HEK293 (cell line): ENCODE measurements around the gene ARRB2.

Experiments used
- CTCF ChIA-PET: fragments of 350-600 bp; formaldehyde crosslinking; extraction: SDS; loops from one replicate; lab custom pipeline; 2021; ENCODE audit warnings: antibody characterized with exemption; lab: Yijun Ruan, JAX
- POLR2A ChIA-PET: fragments of 300-600 bp; formaldehyde crosslinking; extraction: SDS; loops from one replicate; lab custom pipeline; 2020; ENCODE audit warnings: antibody characterized with exemption, inconsistent platforms; lab: Yijun Ruan, JAX
- H3K27ac ChIP-seq: fragments of 200-500 bp; sonication (Bioruptor generic); 2 replicates; pipeline ENCODE4 v1.5.1; 2014; ENCODE audit warnings: low read depth, low read length, control low read depth, inconsistent platforms; ENCODE audit errors: extremely low read depth
- H3K36me3 ChIP-seq, 2 experiments: fragments of 200-500 bp in 1 of 2; sonication (Bioruptor generic) in 1 of 2; 1 replicate in 1 of 2; 2 replicates in 1 of 2; pipeline ENCODE4 v1.5.1; 2014 to 2017; ENCODE audit warnings: inconsistent platforms in 2 of 2, low read length in 2 of 2; ENCODE audit not compliant: control insufficient read depth in 2 of 2, insufficient read depth in 1 of 2
- H3K4me1 ChIP-seq: fragments of 200-500 bp; sonication (Bioruptor generic); 2 replicates; pipeline ENCODE4 v1.5.1; 2014; ENCODE audit warnings: mild to moderate bottlenecking, low read length, inconsistent platforms; ENCODE audit not compliant: control insufficient read depth, insufficient read depth
- H3K4me3 ChIP-seq: 2 replicates; pipeline ENCODE4 v1.5.1; 2011; ENCODE audit warnings: low read depth, mild to moderate bottlenecking, control low read depth, low read length, moderate library complexity
- H3K9me3 ChIP-seq: fragments of 200-500 bp; sonication (Bioruptor generic); 2 replicates; pipeline ENCODE4 v1.5.1; 2014; ENCODE audit warnings: low read depth, low read length, inconsistent platforms; ENCODE audit not compliant: control insufficient read depth, insufficient read depth
- PRDM1 ChIP-seq: fragments of 450-650 bp; formaldehyde crosslinking; IDR thresholded peaks from 2 replicates; pipeline ENCODE4; 2016; ENCODE audit warnings: missing biosample characterization, missing genetic modification characterization
- SALL2 ChIP-seq: fragments of 450-650 bp; formaldehyde crosslinking; IDR thresholded peaks from 2 replicates; pipeline ENCODE4 v1.5.0; 2017; ENCODE audit warnings: missing biosample characterization, mild to moderate bottlenecking, missing genetic modification characterization, borderline replicate concordance
- SCRT2 ChIP-seq: fragments of 450-650 bp; formaldehyde crosslinking; IDR thresholded peaks from 2 replicates; pipeline ENCODE4 v1.5.1; 2016; ENCODE audit warnings: missing biosample characterization, missing genetic modification characterization
- WT1 ChIP-seq: fragments of 450-650 bp; formaldehyde crosslinking; IDR thresholded peaks from 2 replicates; pipeline ENCODE4 v1.5.1; 2016; ENCODE audit warnings: missing biosample characterization, missing genetic modification characterization
- ZFP3 ChIP-seq: fragments of 450-650 bp; formaldehyde crosslinking; IDR thresholded peaks from 2 replicates; pipeline ENCODE4 v1.5.1; 2016; ENCODE audit warnings: low read depth, missing biosample characterization, missing genetic modification characterization
- ZNF133 ChIP-seq: fragments of 450-650 bp; formaldehyde crosslinking; IDR thresholded peaks from 2 replicates; pipeline ENCODE4 v1.5.1; 2016; ENCODE audit warnings: missing biosample characterization, missing genetic modification characterization
- ZNF175 ChIP-seq: fragments of 450-650 bp; formaldehyde crosslinking; IDR thresholded peaks from 2 replicates; pipeline ENCODE4 v1.5.1; 2016; ENCODE audit warnings: missing biosample characterization, missing genetic modification characterization
- ZNF354C ChIP-seq: fragments of 450-650 bp; formaldehyde crosslinking; IDR thresholded peaks from 2 replicates; pipeline ENCODE4 v1.5.1; 2016; ENCODE audit warnings: missing biosample characterization, missing genetic modification characterization, low read depth, borderline replicate concordance
- ZNF514 ChIP-seq: fragments of 450-650 bp; formaldehyde crosslinking; IDR thresholded peaks from 2 replicates; pipeline ENCODE4 v1.5.1; 2016; ENCODE audit warnings: missing biosample characterization, missing genetic modification characterization
- ZNF521 ChIP-seq: fragments of 450-650 bp; formaldehyde crosslinking; IDR thresholded peaks from 2 replicates; pipeline ENCODE4 v1.5.1; 2017; ENCODE audit warnings: missing biosample characterization, mild to moderate bottlenecking, missing genetic modification characterization
- ZNF555 ChIP-seq: fragments of 450-650 bp; formaldehyde crosslinking; conservative IDR thresholded peaks from 2 replicates; pipeline ENCODE4 v1.5.1; 2017; ENCODE audit warnings: missing biosample characterization, mild to moderate bottlenecking, missing genetic modification characterization, inconsistent platforms
- ZNF561 ChIP-seq: fragments of 450-650 bp; IDR thresholded peaks from 2 replicates; pipeline ENCODE4 v1.5.1; 2018; ENCODE audit warnings: missing biosample characterization, missing genetic modification characterization, borderline replicate concordance
- ZNF768 ChIP-seq: fragments of 450-650 bp; formaldehyde crosslinking; IDR thresholded peaks from 2 replicates; pipeline ENCODE4 v1.5.1; 2018; ENCODE audit warnings: missing biosample characterization, mild to moderate bottlenecking, missing genetic modification characterization
- ZNF791 ChIP-seq: fragments of 450-650 bp; formaldehyde crosslinking; IDR thresholded peaks from 2 replicates; pipeline ENCODE4 v1.5.1; 2016; ENCODE audit warnings: missing biosample characterization, missing genetic modification characterization
- TF ChIP-seq, protein P1 (sequence below): fragments of 450-650 bp; formaldehyde crosslinking; IDR thresholded peaks from 2 replicates; pipeline ENCODE4 v1.5.1; 2017; ENCODE audit warnings: missing biosample characterization, missing genetic modification characterization
- TF ChIP-seq, protein P2 (sequence below): fragments of 450-650 bp; formaldehyde crosslinking; IDR thresholded peaks from 2 replicates; pipeline ENCODE4 v1.5.1; 2016; ENCODE audit warnings: missing biosample characterization, missing genetic modification characterization
- TF ChIP-seq, protein P3 (sequence below): fragments of 450-650 bp; formaldehyde crosslinking; conservative IDR thresholded peaks from 2 replicates; pipeline ENCODE4 v1.5.1; 2016; ENCODE audit warnings: low read depth, missing biosample characterization, missing genetic modification characterization
- TF ChIP-seq, protein P4 (sequence below): fragments of 450-650 bp; formaldehyde crosslinking; IDR thresholded peaks from 2 replicates; pipeline ENCODE4 v1.5.1; 2016; ENCODE audit warnings: missing biosample characterization, missing genetic modification characterization
- TF ChIP-seq, protein P5 (sequence below): fragments of 450-650 bp; formaldehyde crosslinking; IDR thresholded peaks from 2 replicates; pipeline ENCODE4 v1.5.1; 2016; ENCODE audit warnings: missing biosample characterization, missing genetic modification characterization, borderline replicate concordance

The ARRB2 gene

DNA sequence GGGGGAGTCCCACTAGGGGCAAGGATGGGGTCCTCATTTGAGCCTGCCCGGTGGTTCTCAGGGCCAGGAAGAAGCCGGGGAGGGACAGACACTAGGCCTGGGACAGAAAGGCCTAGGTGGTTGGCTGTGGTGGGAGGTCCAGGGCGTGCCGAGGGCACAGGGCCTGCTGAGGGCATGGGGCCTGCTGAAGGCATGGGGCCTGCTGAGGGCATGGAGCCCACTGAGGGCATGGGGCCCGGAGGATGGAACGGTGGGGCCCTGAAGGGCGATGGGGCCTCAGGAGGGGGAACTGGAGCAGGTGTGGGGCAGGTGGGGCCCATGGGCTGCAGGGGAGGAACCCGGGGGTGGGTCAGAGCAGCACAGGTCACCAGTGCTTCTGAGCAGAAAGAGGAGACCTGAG is 37.7 kb upstream of the ARRB2 start:
- no peak for TF ChIP-seq ZNF175
- no peak for TF ChIP-seq ZNF514 (tag by site-specific recombination)
- TF ChIP-seq WT1 (tag by site-specific recombination), result no peak
- TF ChIP-seq, protein P1, sequence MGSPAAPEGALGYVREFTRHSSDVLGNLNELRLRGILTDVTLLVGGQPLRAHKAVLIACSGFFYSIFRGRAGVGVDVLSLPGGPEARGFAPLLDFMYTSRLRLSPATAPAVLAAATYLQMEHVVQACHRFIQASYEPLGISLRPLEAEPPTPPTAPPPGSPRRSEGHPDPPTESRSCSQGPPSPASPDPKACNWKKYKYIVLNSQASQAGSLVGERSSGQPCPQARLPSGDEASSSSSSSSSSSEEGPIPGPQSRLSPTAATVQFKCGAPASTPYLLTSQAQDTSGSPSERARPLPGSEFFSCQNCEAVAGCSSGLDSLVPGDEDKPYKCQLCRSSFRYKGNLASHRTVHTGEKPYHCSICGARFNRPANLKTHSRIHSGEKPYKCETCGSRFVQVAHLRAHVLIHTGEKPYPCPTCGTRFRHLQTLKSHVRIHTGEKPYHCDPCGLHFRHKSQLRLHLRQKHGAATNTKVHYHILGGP (tag by site-specific recombination), result no peak
- TF ChIP-seq ZNF561 (tag by site-specific recombination), result no peak
- no peak for TF ChIP-seq SALL2 (tag by site-specific recombination)
- peaks cover 33 to 70% of the 10 kb centered on the region in 2 experiments for H3K36me3 ChIP-seq
- CTCF ChIA-PET, result no interaction called here
- no peak overlapping the region for H3K4me3 ChIP-seq
- H3K9me3 ChIP-seq, result no peaks in the 10 kb centered on the region
- H3K4me1 ChIP-seq, result no peaks in the 10 kb centered on the region
- no peak overlapping the region for H3K27ac ChIP-seq
- POLR2A ChIA-PET, result no interaction called here

DNA sequence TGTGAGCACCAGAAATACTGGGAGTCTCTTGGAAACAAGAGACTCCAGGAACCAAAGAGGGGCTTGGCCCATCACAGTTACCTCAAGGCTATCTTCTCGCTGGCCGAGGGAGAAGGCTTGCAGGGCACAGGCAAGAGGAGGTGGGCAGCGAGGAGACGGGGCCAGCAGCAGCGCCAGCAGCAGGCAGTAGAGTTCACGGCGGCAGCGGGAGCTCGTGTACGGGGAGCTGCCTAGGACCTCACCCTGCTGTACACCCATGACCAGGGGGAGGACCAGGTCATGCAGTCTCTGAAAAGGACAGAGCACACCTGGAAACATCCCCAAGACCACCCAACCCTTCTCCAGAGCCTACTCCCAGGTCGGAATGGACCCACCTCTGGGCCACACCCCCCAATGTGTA is 37.3 kb upstream of the ARRB2 start:
- TF ChIP-seq PRDM1 (tag by site-specific recombination) (no peak), ZNF791 (tag by site-specific recombination) (no peak), SALL2 (tag by site-specific recombination) (no peak), ZNF768 (no peak), SCRT2 (tag by site-specific recombination) (no peak), ZNF133 (no peak), ZFP3 (tag by site-specific recombination) (no peak)
- TF ChIP-seq, protein P2, sequence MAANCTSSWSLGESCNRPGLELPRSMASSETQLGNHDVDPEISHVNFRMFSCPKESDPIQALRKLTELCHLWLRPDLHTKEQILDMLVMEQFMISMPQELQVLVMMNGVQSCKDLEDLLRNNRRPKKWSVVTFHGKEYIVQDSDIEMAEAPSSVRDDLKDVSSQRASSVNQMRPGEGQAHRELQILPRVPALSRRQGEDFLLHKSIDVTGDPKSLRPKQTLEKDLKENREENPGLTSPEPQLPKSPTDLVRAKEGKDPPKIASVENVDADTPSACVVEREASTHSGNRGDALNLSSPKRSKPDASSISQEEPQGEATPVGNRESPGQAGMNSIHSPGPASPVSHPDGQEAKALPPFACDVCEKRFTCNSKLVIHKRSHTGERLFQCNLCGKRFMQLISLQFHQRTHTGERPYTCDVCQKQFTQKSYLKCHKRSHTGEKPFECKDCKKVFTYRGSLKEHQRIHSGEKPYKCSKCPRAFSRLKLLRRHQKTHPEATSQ (tag by site-specific recombination), result no peak
- TF ChIP-seq, protein P3, sequence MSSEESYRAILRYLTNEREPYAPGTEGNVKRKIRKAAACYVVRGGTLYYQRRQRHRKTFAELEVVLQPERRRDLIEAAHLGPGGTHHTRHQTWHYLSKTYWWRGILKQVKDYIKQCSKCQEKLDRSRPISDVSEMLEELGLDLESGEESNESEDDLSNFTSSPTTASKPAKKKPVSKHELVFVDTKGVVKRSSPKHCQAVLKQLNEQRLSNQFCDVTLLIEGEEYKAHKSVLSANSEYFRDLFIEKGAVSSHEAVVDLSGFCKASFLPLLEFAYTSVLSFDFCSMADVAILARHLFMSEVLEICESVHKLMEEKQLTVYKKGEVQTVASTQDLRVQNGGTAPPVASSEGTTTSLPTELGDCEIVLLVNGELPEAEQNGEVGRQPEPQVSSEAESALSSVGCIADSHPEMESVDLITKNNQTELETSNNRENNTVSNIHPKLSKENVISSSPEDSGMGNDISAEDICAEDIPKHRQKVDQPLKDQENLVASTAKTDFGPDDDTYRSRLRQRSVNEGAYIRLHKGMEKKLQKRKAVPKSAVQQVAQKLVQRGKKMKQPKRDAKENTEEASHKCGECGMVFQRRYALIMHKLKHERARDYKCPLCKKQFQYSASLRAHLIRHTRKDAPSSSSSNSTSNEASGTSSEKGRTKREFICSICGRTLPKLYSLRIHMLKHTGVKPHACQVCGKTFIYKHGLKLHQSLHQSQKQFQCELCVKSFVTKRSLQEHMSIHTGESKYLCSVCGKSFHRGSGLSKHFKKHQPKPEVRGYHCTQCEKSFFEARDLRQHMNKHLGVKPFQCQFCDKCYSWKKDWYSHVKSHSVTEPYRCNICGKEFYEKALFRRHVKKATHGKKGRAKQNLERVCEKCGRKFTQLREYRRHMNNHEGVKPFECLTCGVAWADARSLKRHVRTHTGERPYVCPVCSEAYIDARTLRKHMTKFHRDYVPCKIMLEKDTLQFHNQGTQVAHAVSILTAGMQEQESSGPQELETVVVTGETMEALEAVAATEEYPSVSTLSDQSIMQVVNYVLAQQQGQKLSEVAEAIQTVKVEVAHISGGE, result no peak
- TF ChIP-seq, all 188 proteins: peak for 0

DNA sequence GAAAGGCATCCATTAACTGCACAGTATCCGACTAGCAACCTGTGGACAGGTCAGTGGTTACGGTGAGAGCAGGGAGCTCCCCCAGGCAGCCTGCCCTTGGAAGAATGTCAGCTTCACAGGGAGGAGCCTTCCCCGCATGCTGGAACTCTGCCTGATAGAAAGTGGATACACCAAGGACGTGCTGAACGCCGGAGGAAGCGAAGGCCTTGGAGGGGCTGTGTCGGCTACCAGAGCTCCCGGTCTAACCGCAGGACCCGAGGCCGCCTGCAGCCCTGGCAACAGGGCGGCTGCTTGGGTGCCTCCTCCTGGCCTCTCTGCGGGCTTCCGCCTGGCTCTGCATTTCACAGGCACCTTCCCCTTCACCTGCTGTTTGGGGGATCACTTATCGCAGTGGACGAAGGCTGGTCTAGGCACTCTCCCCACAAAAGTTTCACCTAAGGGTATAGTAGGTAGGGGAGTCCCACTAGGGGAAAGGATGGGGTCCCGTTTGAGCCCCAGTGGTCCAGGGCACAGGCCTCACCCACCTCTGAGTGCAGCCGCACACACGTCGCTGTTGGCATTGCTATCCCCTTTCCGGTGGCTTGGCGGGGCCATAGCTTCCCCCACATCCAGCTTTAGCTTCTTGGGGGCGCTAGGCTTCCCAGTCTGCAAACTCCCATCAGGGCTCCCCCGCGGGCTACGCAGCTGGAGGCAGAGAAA is 36.3 kb upstream of the ARRB2 start:
- POLR2A ChIA-PET, result no interaction called here
- no peaks in the 10 kb centered on the region for H3K9me3 ChIP-seq
- peaks cover 38 to 77% of the 10 kb centered on the region in 2 experiments for H3K36me3 ChIP-seq
- no peak overlapping the region for H3K4me3 ChIP-seq
- CTCF ChIA-PET, result interaction anchor here (0.7 kb wide), 1 partner anchor 49 kb away, joined by 3 read pairs; no protein-coding TSS in a partner anchor
- no peak overlapping the region for H3K27ac ChIP-seq
- peaks cover 6% of the 10 kb centered on the region for H3K4me1 ChIP-seq
- no peak for TF ChIP-seq ZNF354C
- no peak for TF ChIP-seq ZNF555
- TF ChIP-seq ZNF521 (tag by site-specific recombination), result no peak
- TF ChIP-seq, protein P4, sequence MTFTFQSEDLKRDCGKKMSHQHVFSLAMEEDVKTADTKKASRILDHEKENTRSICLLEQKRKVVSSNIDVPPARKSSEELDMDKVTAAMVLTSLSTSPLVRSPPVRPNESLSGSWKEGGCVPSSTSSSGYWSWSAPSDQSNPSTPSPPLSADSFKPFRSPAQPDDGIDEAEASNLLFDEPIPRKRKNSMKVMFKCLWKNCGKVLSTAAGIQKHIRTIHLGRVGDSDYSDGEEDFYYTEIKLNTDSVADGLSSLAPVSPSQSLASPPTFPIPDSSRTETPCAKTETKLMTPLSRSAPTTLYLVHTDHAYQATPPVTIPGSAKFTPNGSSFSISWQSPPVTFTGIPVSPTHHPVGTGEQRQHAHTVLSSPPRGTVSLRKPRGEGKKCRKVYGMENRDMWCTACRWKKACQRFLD, result no peak
- TF ChIP-seq, protein P5, sequence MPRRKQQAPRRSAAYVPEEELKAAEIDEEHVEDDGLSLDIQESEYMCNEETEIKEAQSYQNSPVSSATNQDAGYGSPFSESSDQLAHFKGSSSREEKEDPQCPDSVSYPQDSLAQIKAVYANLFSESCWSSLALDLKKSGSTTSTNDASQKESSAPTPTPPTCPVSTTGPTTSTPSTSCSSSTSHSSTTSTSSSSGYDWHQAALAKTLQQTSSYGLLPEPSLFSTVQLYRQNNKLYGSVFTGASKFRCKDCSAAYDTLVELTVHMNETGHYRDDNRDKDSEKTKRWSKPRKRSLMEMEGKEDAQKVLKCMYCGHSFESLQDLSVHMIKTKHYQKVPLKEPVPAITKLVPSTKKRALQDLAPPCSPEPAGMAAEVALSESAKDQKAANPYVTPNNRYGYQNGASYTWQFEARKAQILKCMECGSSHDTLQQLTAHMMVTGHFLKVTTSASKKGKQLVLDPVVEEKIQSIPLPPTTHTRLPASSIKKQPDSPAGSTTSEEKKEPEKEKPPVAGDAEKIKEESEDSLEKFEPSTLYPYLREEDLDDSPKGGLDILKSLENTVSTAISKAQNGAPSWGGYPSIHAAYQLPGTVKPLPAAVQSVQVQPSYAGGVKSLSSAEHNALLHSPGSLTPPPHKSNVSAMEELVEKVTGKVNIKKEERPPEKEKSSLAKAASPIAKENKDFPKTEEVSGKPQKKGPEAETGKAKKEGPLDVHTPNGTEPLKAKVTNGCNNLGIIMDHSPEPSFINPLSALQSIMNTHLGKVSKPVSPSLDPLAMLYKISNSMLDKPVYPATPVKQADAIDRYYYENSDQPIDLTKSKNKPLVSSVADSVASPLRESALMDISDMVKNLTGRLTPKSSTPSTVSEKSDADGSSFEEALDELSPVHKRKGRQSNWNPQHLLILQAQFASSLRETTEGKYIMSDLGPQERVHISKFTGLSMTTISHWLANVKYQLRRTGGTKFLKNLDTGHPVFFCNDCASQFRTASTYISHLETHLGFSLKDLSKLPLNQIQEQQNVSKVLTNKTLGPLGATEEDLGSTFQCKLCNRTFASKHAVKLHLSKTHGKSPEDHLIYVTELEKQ (tag by site-specific recombination), result no peak

More for the DNA sequence above, 37.3 kb upstream of the ARRB2 start:
- no peak overlapping the region for H3K27ac ChIP-seq
- ChIA-PET POLR2A (no interaction called here), CTCF (no interaction called here)
- H3K4me1 ChIP-seq, result no peaks in the 10 kb centered on the region
- H3K36me3 ChIP-seq, result peaks cover 37 to 72% of the 10 kb centered on the region in 2 experiments
- no peaks in the 10 kb centered on the region for H3K9me3 ChIP-seq
- no peak overlapping the region for H3K4me3 ChIP-seq
